Gastrocnemius medialis (tissue), 4 donors: ENCODE data around the gene TMEM235.

ENCODE experiments used
- POLR2A ChIP-seq, 2 donors: fragments of 450-650 bp; IDR thresholded peaks; one replicate each; pipeline ENCODE4 v1.6.1; 2017; ENCODE audit warnings: antibody characterized with exemption in 2 of 2, mild to moderate bottlenecking in 2 of 2, moderate library complexity in 2 of 2
- TF ChIP-seq, protein P1 (sequence below), 5 experiments: fragments of 450-650 bp in 3 of 5; fragments of 200-600 bp in 2 of 5; sonication (generic) in 2 of 5; IDR thresholded peaks in 4 of 5; conservative IDR thresholded peaks in 1 of 5; 1 replicate in 4 of 5; 2 replicates in 1 of 5; pipeline ENCODE4 v1.5.1; 2016 to 2019; ENCODE audit warnings: antibody characterized with exemption in 5 of 5, mild to moderate bottlenecking in 3 of 5, moderate library complexity in 3 of 5

- TF ChIP-seq, protein P1, sequence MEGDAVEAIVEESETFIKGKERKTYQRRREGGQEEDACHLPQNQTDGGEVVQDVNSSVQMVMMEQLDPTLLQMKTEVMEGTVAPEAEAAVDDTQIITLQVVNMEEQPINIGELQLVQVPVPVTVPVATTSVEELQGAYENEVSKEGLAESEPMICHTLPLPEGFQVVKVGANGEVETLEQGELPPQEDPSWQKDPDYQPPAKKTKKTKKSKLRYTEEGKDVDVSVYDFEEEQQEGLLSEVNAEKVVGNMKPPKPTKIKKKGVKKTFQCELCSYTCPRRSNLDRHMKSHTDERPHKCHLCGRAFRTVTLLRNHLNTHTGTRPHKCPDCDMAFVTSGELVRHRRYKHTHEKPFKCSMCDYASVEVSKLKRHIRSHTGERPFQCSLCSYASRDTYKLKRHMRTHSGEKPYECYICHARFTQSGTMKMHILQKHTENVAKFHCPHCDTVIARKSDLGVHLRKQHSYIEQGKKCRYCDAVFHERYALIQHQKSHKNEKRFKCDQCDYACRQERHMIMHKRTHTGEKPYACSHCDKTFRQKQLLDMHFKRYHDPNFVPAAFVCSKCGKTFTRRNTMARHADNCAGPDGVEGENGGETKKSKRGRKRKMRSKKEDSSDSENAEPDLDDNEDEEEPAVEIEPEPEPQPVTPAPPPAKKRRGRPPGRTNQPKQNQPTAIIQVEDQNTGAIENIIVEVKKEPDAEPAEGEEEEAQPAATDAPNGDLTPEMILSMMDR (IDR thresholded peaks at IDR 0.05 in 4 of 5, conservative IDR thresholded peaks at IDR 0.05 in 1 of 5): no peak
- no peak for TF ChIP-seq POLR2A (IDR thresholded peaks at IDR 0.05)
Observed at GRCh38 chr17:78257810-78258322, 26.4 kb downstream of the TMEM235 start.
